ENCODE data around the gene MOB3A.

The MOB3A gene

DNA sequence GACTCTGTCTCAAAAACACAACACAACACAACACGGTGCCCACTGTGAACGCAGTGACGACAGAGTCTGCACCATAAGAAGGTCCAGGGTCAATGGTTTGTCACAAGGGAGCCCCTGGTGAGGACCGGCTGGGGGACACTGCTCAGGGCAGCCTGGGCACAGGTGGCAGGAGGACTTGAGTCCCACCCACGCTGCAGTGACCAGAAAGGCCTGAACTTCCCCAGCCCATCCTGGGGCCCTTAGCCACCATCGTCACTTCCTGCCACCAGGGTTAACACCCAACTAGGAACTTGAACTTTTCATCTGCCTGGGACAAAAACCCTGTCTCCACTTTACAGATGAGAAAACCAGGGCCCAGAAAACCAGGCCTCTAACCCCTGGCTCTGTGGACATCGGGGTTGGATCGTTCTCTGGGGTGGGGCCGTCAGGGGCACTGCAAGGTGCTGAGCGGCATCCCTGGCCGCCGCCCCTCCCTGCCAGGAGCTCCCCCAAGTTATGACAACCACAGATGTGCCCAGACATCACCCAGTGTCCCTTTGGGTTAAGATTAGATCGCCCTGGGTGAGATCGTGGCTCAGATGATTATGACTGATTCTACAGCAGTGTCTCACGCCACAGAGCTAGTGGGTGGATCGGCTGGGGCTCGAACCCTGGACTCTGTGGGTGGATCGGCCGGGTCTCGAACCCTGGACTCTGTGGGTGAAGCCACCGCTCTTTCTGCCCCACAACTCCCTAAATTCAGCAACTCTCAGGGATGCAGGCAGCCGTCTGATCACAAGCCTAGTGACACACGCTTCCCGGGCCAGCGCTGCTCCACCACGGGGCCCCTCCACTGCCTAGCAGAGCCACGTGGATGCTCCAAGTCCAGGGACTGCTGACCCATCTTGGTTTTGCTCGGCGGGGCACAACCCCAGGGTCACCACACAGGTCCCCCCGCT is 14.0 kb downstream of the MOB3A start:
- DNase-seq (ENCODE audit: low read depth), result no peak

GRCh38 chr19:2080336-2080988 is 15.7 kb downstream of the MOB3A start:
- no peak for DNase-seq (ENCODE audit: low read depth)

DNA sequence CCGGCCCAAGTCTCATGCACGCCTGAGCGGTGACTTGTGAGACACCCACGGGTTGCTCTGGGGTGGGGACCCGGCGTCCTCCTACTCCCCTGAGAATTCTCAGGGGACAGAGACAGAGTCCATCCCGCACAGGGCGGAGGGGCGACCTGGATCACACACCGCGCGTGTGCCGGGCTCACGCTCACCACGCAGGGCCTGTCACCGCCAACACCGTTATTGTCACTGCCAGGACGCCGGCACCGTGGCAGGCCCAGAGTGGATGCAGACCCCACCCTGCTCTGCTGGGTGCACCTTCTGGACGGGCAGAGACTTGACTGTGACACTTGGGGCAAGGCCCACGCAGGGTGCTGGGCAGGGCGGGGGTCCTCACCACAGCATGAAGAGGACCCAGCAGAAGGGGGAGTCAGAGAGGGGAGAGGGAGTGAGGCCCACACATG is 16.2 kb downstream of the MOB3A start:
- no peak for DNase-seq (ENCODE audit: low read depth)

- no peak for DNase-seq (ENCODE audit: low read depth)
Measured at GRCh38 chr19:2079076-2079864, 16.9 kb downstream of the MOB3A start.

DNA sequence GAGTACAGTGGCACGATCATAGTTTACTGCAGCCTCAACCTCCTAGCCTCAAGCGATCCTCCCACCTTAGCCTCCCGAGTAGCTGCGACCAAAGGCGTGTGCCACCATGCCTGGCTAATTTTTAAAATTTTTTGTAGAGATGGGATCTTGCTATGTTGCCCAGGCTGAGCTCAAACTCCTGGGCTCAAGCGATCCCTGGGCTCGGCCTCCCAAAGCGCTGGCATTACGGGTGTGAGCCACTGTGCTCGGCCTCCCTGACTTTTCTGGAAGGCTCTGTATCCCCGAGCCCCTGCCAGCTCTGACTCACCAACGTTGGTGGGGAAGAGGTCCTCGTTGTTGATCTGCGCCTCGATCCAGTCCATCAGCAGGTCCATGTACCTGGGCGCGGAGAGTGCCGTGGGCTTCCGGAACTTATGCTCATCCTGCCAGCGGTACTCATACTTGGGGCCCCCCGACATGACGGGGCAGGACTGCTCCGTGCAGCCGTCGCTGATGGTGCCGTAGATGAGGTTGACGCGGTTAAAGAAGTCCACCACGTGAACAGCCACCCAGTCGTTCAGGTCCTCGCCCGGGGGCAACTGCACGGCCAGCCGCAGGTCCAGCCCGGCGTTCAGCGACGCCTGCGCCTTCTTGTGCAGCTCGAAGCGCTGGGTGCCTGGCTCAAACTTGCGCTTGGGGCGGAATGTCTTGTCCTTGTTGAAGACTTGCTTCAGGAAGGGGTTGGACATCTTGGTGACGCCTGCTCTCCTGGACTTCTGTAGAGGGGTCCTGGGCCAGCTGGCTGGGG is 18.1 kb downstream of the MOB3A start:
- no peak for DNase-seq (ENCODE audit: low read depth)

DNA sequence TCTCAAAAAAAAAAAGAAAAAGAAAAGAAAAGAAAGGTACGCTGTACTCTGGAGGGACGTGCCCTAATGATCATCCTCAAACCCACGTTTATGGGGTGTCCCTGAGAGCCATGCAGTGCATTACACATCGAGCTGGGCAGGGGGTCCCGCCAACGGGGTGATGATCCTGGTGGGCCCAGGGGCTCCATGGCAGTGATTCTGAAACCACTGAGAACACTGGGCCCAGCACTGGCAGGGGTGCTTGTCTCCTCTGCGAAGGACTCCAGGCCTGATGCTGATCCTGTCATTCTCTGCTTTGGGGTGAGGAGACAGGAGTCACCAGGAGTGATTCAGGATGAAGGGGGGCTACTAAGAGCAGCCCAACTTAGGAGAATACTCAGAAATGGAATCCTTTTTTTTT is 18.7 kb downstream of the MOB3A start:
- DNase-seq (ENCODE audit: low read depth), result no peak

- no peak for DNase-seq (ENCODE audit: low read depth)
Measured at GRCh38 chr19:2076526-2076944, 19.6 kb downstream of the MOB3A start.

- no peak for DNase-seq (ENCODE audit: low read depth)
Measured at GRCh38 chr19:2072757-2073551, 23.2 kb downstream of the MOB3A start.

DNA sequence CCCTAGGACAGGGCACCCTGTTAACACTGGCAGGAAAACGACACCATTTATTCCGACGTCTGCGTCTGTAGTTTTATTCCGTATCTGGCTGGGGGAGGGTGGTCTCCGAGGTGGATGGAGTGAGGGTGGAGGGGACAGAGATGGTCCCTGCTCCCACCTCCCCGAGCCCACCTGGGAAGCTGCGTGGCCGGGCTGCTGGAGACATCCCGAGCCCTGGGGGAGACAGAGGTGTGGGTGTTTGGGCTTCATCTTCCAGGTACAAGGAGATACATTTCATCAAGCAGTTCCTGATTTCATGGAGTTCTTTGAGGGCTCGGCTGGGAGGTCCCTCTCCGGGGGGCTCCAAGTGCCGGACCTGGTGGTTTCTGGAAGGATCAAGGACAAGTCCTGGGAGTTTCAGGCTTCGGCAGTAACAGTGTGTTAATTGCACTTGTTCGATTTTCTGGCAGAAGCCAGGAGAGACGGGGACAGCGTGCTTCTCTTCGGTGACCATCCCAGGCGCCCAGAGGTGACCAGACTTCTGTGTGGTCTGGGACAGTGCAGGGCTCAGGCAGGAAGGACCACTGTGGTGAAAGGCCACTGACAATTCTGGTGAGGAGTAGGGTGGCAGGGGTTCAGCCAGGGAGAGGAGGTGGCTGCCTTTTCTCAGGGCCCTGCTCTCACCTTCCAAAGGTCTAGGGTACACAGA is 25.0 kb downstream of the MOB3A start:
- no peak for DNase-seq (ENCODE audit: low read depth)

DNA sequence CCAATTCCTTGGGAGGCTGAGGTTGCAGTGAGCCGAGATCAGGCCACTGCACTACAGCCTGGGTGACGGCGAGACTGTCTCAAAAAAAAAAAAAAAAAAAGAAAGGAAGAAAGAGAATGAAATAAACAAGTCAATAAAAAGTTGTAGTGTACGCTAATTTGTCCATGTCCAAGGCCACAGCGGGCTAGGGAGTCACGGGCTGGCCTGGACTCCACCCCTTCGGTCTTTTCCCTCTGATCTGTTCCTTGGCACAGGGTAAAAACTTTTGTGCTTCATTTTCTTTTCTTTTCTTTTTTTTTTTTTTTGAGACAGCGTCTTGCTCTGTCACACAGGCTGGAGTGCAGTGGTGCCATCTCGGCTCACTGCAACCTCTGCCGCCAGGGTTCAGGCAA is 25.7 kb downstream of the MOB3A start:
- DNase-seq (ENCODE audit: low read depth), result no peak

- DNase-seq (ENCODE audit: low read depth), result no peak
Measured at GRCh38 chr19:2064788-2065524, 31.2 kb downstream of the MOB3A start.

DNA sequence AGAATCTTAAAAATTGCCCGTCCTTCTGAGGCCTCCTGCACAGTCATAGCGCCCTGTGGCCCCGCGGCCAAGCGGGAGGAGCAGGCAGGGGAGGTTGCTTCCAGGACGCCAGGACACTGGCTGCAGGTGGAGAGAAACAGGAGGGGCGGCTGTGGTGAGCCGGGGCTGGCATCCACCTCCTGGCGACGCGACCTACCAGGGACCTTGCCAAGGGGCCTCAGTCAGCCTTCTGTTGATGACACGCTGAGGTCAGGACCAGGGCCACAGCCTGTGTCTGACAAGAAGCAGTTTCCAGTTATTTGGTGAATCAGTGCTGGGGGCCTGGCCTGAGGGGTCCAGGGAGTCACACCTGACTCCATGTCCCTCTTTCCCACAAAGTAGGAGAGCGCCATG is 31.7 kb downstream of the MOB3A start:
- no peak for DNase-seq (ENCODE audit: low read depth)

- DNase-seq (ENCODE audit: low read depth), result no peak
Measured at GRCh38 chr19:2063824-2064223, 32.3 kb downstream of the MOB3A start.

DNA sequence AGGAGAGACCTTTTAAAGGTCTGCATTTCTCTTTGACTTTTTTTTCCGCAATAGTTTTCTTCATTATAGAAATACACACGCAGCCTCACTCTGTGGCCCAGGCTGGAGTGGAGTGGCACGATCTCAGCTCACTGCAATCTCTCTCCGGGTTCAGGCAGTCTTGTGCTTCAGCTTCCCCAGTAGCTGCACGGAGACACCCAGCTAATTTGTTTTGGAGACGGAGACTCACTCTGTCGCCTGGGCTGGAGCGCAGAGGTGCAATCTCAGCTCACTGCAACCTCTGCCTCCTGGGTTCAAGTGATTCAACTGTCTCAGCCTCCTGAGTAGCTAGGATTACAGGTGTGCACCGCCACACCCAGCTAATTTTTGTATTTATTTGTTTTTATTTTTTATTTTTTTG is 33.4 kb downstream of the MOB3A start:
- no peak for DNase-seq (ENCODE audit: low read depth)

GRCh38 chr19:2062389-2062729 is 33.8 kb downstream of the MOB3A start:
- DNase-seq (ENCODE audit: low read depth), result no peak

- peak; percentile 79 for DNase-seq (ENCODE audit: low read depth)
Measured at GRCh38 chr19:2061495-2062388, 34.4 kb downstream of the MOB3A start.

DNA sequence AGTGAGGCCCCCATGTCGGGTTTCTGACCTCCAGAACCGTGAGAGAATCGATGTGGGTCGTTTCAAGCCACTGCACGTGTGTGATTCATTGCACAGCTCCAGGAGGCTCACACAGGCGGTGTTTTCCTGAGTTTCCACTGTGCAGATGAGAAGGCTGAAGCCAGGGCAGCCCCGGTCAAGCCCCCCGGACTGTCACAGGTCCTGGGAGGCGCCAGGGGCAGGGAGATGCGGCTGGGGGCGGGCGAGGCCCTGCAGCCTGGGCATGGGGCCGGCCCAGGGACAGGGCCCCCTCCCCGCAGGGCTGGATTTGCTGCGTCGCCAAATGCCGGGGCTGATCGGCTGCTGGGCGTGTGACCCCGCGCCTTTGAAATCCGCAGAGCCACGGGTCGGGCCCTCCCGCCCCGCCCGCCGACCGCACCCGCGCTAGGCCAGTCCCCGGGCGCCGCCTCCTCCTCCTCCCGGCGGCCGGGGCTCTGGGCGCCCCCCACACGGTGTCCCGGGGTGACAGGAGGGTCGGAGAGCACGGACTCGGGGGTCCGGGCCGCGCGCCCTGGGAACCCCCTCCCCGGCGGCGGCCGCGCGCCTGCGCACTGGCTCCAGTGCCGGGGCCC is 35.1 kb downstream of the MOB3A start:
- DNase-seq (ENCODE audit: low read depth), result no peak

All from GM04503 (cell line).